GM18909 (cell line): Measurements from ENCODE around the gene KRTCAP2.
"Not testable (repeated sequence)": the region's sequence is repeated elsewhere in the genome, so short reads cannot be mapped to it uniquely, and the experiment has no call there.

Experiments used
- ATAC-seq: cut with Tn5 transposase; IDR thresholded peaks from one replicate; pipeline ENCODE4 v1.9.1; 2021; ENCODE audit warnings: mild to moderate bottlenecking; ENCODE audit not compliant: unreplicated experiment, poor library complexity

KRTCAP2 gene

DNA sequence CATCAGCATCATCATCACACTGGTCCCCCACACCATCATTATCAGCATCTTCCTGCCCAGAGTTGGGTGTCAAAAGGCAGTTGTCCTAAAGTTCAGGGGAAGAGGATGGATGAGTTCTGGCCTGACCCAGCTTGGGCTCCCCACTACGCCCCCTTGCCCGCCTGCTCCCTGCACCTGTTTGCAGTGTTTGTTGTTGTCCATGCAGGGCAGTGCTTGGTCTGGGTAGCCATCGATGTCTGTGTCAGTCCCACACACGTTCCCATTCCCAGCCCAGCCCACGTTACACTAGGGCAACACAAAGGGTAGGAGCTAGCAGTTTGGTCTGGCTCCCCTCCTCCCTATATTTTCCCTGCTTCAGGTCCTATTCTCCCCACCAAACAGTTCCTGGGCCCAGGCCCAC, 27.8 kb upstream of the KRTCAP2 start:
- ATAC-seq, result no peak

DNA sequence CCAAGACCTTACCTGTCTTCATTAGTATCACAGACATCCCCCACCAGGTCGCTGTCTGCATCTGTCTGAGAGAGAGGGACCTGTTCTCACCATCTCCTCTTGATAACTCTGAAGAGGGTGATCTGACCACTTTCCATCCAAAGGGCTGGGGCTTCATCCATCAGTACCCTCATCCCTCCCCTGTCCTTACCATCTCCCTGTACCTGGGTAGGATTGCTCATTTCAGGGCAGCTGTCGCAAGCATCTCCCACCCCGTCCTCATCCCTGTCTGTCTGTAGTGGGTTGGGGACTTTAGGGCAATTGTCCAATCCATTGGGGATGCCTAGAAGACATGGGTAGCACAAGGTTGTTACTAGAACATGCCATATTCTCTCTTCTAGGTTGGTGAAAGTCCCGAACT, 26.7 kb upstream of the KRTCAP2 start:
- ATAC-seq, result no peak

DNA sequence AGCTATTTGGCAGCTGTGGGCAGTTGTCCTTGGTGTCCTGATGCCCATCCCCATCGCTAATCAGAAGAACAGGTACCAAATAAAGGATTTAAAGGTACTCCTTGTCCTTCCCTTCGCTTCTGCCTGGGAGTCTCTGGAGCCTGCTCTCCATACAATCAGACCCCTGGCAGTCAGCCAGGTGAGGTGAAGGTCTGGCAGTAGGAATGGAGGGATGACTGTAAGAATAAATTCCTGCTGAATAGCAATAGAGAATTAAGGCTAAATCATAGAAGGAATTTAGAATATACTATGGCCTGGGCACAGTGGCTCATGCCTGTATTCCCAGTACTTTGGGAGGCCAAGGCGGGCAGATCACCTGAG, 25.4 kb upstream of the KRTCAP2 start:
- no peak for ATAC-seq

DNA sequence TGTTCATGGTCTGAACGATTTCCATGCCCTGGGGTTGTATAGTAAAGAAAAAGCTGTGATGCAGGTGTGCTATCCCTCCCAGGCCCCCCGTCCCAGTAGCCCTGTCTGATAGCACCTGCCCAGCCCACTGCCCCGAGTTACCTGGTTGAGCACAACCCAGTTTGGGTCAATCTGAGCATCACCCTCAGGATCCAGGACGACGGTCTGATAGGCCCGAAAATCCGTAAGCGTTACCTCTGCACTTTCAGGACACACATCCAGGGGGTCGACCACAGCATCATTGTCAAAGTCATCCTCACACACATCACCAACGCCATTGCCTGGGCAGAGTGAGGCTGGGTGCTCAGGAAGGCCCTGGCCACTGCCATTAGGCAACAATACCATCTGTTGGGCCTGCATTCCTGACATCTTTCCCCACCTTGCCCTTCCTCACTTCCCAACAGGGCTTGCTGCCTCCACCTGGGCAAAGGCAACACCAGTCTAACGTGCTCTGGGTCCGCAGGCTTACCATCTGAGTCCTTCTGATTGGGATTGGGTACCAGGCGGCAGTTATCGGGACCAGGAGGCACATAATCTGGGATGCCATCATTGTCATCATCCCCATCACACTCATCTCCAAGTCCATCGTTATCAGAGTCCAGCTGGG, 24.9 kb upstream of the KRTCAP2 start:
- ATAC-seq, result no peak

DNA sequence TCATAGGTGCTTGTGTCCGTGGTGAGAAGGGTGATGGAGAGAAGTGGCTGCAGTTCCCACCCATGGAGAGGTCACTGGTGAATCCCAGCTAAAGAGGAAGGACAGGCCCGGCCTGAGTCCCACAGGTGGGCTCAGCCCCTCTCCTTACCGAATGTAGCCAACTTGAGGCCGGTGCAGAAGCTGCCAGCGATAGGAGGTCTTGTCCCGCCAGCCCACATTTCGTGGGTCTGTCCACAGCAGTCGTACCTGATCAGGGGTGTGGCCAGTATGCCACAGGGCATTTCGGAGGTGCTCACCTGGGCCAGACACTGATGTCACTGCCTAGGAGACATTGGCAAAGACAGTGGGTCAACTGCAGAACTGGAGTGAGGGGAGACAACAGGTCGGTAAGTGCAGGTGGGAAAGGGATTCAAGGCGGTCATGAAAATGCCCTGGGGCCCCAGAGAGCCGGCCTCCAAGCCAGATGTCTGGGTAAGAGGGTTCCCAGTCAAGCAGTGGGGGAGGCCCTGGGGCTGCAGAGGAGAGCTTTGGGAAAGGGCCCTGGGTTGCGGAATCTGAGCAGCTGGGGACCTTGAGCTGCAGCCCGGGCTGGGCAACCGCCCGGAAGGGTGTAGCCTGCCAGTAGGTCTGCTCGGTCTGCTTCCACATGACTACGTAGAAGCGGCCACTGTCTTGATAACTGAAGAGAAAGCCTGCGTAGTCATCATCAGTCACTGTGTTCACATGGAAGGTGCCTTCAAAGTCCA, 24.0 kb upstream of the KRTCAP2 start:
- no peak for ATAC-seq

DNA sequence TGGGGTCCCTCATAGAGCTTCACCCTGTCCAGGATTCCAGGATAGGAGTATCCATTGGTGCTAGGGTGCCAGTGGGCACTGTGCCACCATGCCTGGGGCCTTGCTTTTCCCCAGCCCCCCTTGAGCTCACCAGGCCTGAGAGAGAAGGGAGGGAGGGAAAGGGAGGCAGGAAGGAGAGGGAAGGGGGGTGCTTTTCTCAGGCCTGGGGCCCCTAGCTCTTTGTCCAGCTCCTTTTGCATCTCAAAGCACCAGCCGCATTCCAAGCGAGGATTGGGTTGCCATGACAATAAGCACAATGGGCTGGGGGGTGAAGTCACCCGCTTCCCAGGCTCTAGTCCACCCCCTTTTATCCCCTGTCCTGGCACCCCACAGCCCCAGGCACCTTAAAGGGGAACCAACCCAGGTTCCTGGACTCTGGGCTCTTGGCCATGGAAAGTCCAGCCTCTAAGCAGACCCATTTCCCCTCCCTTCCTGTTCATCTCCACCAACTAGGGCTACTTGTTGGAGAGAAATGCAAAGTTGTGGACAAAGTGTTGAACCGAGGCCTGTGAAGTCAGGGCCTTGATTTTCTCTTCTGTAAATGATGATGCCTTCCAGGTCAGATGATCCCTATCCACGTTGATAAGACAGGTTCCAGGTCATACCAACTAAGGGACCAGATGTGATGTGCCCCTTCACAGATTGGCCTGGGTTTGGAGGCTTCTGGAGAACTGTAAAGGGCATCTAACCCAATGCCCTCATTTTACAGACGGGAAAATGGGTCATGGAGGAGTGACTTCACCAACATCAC, 23.2 kb upstream of the KRTCAP2 start:
- no peak for ATAC-seq

DNA sequence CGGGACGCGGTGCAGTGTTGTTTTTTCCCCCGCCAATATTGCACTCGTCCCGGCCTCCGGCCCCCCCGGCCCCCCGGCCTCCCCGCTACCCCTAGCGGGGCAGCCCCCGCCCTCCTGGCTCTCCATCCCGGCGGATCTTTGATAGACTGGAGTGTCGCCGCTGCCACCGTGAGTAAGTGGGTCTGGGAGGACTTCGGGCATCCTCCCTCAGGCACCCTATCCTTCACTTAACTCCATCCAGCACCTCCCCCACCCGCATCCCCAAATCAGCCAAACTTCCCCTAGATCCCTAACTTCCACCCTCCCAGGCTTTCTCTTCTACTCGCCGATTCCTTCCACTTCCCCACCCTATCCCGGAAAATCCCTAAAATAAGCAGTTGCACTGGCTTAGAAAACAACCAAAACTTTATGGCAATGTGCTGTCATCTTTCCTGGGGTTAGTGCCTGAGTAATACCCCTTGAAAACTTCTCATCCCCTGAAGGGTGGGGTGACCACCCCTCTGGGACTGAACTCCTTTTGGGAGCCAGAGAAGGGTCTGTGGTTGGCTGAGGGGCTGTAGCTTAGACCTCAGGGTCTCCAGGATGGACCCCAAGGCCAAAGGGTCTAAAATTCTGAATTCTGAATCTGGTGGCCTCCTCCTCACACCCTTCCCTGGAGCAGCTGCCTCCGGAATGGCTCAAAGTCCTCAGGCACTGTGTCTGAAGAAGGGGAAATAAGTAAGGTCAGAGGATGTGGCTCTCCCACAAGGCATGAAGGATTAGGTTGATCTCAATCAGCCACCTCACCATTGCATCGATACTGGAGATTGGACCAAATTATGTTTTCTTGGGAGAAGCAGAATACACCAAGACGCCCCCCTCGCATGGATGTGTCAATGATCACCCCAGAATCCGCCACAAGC, 22.3 kb upstream of the KRTCAP2 start:
- ATAC-seq, result no peak

DNA sequence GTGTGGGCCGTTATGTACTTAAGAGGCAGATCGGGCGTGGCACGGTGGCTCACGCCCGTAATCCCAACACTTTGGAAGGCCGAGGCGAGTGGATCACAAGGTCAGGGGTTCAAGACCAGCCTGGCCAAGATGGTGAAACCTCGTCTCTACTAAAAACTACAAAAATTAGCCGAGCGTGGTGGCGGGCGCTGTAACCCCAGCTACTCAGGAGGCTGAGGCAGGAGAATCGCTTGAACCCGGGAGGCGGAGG, 20.8 kb upstream of the KRTCAP2 start:
- ATAC-seq, result not testable (repeated sequence)

DNA sequence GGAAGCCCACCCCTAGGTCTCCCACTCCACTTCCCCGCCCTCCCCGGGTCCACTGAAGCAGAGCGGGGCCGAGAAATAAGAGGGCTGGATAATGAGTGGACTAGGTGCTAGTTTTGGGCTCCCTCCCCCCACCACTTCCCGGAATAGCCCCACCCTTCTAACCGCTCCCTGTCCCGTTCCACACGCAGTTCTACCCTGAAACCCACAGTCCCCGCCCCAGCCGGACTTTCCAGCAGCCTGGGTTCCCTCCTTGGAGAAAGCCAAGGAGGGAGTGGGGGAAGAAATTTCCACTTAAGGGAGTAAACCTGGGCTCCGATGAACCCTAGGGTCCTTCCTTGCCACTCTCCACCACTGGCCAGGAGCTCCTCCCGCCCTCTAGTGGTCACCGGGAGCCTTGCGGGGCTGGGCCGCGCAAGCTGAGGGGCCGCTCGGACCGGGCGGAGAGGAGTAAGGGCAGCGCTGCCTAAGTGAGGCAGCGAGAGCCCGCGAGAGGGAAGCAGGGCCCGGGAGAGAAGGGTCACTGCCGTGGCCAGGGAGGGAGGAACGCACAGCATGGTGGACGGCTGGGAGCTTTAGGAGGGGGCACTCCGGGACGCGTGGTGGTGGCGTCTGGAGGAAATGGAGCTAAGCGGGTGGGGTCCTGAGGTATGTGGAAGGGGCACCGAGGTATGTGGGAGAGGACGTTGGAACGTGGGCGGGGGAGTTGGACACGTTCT, 20.3 kb upstream of the KRTCAP2 start:
- peak; percentile 71 for ATAC-seq

DNA sequence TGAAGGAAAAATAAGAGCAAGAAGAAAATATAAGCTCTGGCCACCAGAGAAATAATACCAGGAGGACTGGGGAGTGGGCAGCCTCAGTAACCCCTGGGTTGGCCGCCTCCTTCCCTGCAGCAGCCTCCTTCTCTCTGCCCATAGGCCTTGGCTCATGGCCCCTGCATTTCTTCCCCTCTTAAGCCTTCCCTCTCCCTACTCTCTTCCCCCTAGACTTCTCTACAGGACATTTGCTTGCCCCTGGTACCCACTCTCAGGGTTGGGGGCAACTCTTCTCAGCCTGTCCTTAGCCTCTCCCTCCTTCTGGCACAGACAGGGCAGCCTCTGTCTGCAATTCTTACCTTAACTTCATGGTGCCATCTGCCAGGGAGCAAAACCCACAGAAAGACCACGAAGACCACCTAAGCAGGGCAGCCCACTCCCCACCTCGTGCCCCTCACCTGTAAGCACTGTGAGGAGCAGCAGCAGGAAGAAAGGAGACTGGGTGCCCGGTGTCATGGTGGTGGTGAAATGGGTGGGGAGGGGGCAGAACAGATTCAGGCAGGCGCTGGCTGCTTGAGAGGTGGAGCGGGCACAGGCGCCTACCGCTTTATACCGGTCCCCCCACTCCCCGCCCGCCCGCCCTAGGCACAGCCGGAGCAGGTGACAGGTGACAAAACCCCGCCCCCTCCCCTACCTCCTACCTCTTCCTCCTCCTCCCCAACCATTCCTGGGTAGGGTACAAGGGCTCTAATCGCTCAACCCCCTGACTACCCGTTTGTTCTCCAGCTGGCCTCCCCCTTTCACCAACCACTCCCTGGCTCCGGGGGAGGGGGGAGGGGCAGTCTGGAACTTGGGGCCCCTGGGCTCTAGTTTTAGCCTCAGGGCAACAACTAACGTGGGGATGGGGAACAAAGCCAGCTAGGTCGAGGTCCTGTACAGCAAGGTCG, 19.5 kb upstream of the KRTCAP2 start:
- ATAC-seq, result no peak

DNA sequence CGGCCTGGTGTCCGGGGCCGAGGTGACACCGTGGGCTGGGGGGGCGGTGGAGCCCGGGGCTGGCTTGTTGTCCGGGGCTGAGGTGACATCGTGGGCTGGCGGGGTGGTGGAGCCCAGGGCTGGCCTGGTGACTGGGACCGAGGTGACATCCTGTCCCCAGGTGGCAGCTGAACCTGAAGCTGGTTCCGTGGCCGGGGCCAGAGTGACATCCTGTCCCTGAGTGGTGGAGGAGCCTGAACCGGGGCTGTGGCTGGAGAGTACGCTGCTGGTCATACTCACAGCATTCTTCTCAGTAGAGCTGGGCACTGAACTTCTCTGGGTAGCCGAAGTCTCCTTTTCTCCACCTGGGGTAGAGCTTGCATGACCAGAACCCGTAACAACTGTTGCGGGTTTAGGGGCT, 18.8 kb upstream of the KRTCAP2 start:
- ATAC-seq, result no peak

DNA sequence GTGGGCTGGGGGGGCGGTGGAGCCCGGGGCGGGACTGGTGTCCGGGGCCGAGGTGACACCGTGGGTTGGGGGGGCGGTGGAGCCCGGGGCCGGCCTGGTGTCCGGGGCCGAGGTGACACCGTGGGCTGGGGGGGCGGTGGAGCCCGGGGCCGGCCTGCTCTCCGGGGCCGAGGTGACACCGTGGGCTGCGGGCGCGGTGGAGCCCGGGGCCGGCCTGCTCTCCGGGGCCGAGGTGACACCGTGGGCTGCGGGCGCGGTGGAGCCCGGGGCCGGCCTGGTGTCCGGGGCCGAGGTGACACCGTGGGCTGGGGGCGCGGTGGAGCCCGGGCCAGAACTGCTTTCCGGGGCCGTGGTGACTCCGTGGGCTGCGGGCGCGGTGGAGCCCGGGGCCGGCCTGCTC, 16.8 kb upstream of the KRTCAP2 start:
- not testable (repeated sequence) for ATAC-seq

DNA sequence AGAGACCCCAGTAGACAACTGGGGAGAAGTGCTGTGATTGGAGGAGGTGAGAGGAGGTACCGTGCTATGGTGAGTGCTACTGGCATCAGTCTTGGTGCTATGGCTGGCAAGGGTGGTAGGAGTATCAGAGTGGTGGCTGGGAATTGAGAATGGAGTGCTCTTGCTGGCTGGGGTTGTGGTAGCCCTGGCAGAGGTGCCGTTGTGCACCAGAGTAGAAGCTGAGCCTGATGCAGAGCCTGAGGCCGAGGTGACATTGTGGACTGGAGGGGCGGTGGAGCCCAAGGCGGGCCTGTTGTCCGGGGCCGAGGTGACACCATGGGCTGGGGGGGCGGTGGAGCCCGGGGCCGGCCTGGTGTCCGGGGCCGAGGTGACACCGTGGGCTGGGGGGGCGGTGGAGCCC, 15.2 kb upstream of the KRTCAP2 start:
- no peak for ATAC-seq

DNA sequence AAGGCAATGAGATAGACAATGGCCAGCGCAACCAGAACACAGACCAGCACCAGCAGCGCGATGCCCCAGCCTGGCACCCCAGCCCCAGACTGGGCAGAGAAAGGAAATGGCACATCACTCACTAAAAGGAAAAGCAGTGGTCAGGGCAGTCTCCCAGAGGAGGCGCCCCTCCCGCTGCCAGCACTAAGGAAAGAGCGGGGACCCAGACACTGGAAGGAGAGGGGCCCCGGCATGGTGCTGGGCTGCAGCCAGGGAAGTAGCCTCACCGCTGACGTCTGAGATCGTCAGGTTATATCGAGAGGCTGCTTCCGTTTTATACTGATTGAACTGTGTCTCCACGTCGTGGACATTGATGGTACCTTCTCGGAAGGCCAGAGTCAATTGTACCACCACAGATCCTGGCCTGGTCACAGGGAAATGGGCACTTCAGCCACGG, 14.4 kb upstream of the KRTCAP2 start:
- ATAC-seq, result no peak

DNA sequence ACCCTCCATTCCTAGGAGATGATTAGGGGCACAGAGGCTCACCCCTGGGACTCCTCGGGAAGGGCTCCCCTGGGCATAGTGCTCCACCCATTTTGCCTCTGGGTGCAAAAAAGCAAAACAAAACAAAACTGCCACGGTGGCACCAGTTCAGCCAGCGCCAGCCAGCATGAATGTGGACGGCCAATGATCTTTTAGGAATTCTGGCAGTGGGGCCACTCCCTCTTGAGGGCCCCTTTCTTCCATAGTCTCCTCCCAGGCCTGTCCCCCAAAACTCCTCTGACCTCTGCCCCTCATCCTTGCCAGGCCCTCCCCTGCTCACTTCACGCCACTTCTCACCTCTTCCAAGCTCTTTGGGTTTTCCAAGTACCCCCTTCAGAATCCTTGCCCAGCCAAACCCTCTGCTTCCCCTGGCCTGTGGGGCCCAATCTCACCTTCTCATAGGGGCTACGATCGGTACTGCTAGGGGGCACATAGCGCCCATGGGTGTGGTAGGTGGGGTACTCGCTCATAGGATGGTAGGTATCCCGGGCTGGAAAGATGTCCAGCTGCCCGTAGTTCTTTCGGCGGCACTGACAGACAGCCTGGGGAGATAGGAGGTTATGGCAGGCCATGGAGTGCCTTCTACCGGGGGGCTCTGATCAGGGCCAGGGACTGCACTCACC, 13.8 kb upstream of the KRTCAP2 start:
- no peak for ATAC-seq

DNA sequence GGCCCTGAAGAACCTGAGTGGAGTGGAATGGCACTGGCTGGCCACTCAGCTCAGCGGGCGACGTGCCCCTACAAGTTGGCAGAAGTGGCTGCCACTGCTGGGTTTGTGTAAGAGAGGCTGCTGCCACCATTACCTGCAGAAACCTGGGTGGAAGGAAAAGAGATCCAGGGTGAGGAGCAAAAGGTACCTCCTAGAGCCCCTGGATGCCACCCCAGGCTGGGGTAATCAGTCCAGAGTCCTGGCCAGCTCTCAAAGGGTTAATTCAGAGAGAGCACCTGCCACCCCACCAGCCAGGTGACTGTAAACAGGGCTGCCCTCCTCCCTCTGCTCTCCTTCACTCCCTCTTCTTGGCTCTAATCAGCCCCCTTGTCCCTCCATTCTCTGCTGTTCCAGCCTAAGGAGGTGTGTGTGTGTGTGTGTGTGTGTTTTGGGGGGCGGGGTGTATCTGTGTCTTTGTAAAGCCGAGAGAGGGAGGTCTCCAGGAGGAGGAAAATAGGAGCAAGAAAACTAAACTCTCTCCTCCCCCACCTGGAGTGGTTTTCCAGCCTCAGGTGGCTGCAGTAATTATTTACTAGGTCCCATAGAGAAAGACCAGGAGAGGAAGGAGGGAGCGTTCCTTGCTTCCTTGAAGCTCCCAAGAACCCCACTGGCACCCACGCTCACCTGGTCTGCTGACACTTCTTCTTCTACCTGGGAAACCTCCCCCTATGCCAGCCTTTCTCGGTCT, 13.1 kb upstream of the KRTCAP2 start:
- no peak for ATAC-seq

DNA sequence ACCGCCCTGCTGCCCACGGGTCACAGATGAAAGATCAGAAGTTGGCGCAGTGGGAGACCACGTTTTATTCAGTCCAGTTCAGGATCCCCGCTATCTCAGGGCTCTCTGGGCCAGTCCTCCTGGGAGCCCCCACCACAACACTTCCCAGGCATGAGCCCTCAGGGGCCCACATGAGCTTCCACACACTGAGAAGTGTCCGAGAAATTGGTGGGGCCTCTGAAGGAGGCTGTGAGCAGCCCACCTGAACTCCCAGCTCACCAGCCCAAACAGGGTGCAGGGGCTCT, 12.6 kb upstream of the KRTCAP2 start:
- no peak for ATAC-seq
